Breast epithelium (tissue), 4 donors: ENCODE measurements around the gene BLNK. TPM values are rescaled to one million over a fixed set of nuclear protein-coding genes. Genes with fewer than 3 reads are reported as not detected.

Experiments used
- DNase-seq, 2 donors: peaks; one replicate each; pipeline ENCODE4 v3.0.0-alpha.2; 2019; ENCODE audit warnings: low spot score in 2 of 2
- H3K27ac ChIP-seq, 2 donors: fragments of 200-600 bp; sonication (generic) in 1 of 2; one replicate each; pipeline ENCODE4 v1.5.1; 2016 to 2019; ENCODE audit warnings: mild to moderate bottlenecking in 1 of 2
- H3K27me3 ChIP-seq, 2 donors: fragments of 200-600 bp; sonication (generic) in 1 of 2; one replicate each; pipeline versions ENCODE4 v1.5.1 to v1.6.0; 2017 to 2019; ENCODE audit warnings: control low read depth in 1 of 2, mild to moderate bottlenecking in 1 of 2
- H3K36me3 ChIP-seq: fragments of 200-600 bp; one replicate; pipeline ENCODE4 v1.5.1; 2019
- H3K4me1 ChIP-seq, 2 donors: fragments of 200-600 bp; sonication (generic); one replicate each; pipeline ENCODE4 v1.5.1; 2016 to 2019; ENCODE audit warnings: control low read depth in 1 of 2
- H3K4me3 ChIP-seq, 3 donors: fragments of 200-600 bp; sonication (generic); 1 replicate in 2 of 3; 2 replicates in 1 of 3; pipeline ENCODE4 v1.5.1; 2016 to 2019; ENCODE audit warnings: mild to moderate bottlenecking in 3 of 3, moderate library complexity in 2 of 3
- H3K9me3 ChIP-seq, 2 donors: fragments of 200-600 bp; sonication (generic) in 1 of 2; one replicate each; pipeline ENCODE4 v1.5.1; 2016 to 2019; ENCODE audit warnings: control low read depth in 1 of 2
- POLR2A ChIP-seq: fragments of 450-650 bp; IDR thresholded peaks from one replicate; pipeline ENCODE4 v1.6.1; 2016; ENCODE audit warnings: antibody characterized with exemption, mild to moderate bottlenecking, moderate library complexity
- POLR2AphosphoS5 ChIP-seq, 3 donors: sonication (generic); formaldehyde crosslinking; IDR thresholded peaks; one replicate each; pipeline ENCODE4 v1.6.1; 2017; ENCODE audit warnings: antibody characterized with exemption in 3 of 3
- intact Hi-C: fragments of 100-400 bp; cut with DNase I; formaldehyde crosslinking; loops from one replicate; pipeline ENCODE4 v1.15.1; 2023; ENCODE audit warnings: low total_unique reads
- total RNA-seq, 3 donors: library from RNA; depleted of rRNA; stranded (reverse); fragments of >200 nt; gene quantifications; one replicate each; pipeline ENCODE4 v1.1.0, GENCODE V29; 2016
- TF ChIP-seq, protein P1 (sequence below), 3 donors: fragments of 450-650 bp; IDR thresholded peaks; one replicate each; pipeline ENCODE4 v1.5.1; 2016 to 2017; ENCODE audit warnings: antibody characterized with exemption in 3 of 3, mild to moderate bottlenecking in 3 of 3, moderate library complexity in 3 of 3

Gene BLNK
- total RNA-seq, 3 donors from 2014 or later, result 2.9 to 16.0 (median 13.4) TPM

DNA sequence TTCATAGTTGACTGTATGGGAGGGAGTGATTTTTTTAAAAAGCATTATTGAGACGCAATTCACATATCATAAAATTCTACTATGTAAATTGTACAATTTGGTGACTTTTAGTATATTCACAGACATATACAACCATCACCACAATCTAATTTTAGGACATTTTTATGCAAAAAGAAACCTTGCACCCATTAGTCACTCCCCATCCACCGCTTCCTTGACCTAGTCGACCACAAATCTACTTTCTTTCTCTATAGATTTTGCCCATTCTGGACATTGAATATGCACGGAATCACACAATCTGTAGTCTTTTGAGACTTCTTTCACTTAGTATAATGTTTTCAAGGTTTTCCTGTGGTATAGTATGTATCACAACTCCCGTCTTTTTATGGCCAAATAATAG lies 54.6 kb downstream of the BLNK start:
- no peaks in the 10 kb centered on the region for H3K4me1 ChIP-seq
- no peaks in the 10 kb centered on the region for H3K36me3 ChIP-seq
- intact Hi-C loops, result no loop called here
- DNase-seq, result no peak
- H3K27me3 ChIP-seq, result no peaks in the 10 kb centered on the region
- no peak overlapping the region for H3K27ac ChIP-seq
- no peak overlapping the region for H3K4me3 ChIP-seq
- no peaks in the 10 kb centered on the region for H3K9me3 ChIP-seq
- TF ChIP-seq POLR2A (no peak), POLR2AphosphoS5 (IDR thresholded peaks at IDR 0.05) (no peak)
- TF ChIP-seq, protein P1, sequence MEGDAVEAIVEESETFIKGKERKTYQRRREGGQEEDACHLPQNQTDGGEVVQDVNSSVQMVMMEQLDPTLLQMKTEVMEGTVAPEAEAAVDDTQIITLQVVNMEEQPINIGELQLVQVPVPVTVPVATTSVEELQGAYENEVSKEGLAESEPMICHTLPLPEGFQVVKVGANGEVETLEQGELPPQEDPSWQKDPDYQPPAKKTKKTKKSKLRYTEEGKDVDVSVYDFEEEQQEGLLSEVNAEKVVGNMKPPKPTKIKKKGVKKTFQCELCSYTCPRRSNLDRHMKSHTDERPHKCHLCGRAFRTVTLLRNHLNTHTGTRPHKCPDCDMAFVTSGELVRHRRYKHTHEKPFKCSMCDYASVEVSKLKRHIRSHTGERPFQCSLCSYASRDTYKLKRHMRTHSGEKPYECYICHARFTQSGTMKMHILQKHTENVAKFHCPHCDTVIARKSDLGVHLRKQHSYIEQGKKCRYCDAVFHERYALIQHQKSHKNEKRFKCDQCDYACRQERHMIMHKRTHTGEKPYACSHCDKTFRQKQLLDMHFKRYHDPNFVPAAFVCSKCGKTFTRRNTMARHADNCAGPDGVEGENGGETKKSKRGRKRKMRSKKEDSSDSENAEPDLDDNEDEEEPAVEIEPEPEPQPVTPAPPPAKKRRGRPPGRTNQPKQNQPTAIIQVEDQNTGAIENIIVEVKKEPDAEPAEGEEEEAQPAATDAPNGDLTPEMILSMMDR (IDR thresholded peaks at IDR 0.05), result no peak

DNA sequence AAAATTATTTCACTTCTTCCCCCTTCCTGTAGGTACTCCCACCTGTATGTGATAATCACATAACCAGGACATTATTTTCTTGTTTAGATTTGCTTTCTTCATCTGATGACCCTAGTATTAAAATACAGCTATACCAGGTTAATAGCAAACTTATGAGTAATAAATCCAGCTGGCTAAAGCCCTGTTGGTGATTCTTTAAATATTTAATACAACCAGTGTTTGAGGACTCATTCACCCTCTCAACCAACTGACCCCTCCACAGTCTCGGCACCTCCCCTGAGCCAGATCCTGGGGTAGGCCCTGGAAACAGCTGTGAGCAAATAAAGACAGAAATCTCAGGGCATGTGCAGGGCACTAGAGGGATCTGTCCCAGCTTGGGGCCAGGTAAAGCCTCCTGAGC lies 58.5 kb downstream of the BLNK start:
- no peak overlapping the region for H3K27ac ChIP-seq
- intact Hi-C loops, result no loop called here
- no peaks in the 10 kb centered on the region for H3K36me3 ChIP-seq
- DNase-seq, result no peak
- no peak overlapping the region for H3K4me3 ChIP-seq
- H3K27me3 ChIP-seq, result no peaks in the 10 kb centered on the region
- TF ChIP-seq, protein P1 (IDR thresholded peaks at IDR 0.05), result no peak
- TF ChIP-seq POLR2A, result no peak
- no peak for TF ChIP-seq POLR2AphosphoS5 (IDR thresholded peaks at IDR 0.05)
- no peaks in the 10 kb centered on the region for H3K9me3 ChIP-seq
- H3K4me1 ChIP-seq, result no peaks in the 10 kb centered on the region

DNA sequence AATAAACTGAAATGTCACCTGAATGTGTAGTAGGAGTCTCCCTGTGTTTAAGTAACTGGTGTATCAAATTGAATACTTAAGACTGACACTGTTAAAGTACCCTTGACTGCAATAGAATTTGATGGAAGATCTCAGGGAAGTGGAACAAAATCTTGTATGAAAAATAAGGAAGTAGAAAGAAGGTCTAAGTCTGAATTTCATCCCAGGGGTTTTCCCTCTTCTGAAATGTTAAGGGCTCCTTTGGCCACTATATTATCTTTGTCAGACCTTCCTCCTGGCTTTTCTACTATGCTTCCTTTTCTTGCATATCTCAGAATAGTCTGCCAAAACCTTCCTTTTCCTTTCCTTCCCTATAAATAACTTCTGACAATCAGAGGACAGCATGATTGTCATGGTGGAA lies 59.6 kb downstream of the BLNK start:
- DNase-seq, result no peak

DNA sequence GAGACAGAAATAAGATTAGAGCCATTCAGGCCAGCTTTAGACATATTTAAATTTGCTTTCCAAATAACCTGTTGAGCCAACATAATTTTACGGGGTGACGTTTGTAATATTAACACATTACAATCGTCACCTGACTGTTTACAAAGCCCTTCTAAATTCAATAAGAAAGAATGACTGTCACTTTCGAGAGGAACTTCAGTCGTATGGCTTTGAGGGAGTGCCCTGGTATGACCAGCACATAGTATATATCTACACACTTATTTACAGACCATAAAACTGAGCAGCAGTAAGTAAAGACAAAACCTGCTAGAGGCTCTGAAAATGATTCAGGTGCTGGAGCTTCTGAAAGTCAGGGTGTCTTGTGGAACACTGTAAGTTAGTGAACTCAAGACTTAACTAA lies 62.4 kb downstream of the BLNK start:
- DNase-seq, result no peak
- TF ChIP-seq POLR2AphosphoS5 (IDR thresholded peaks at IDR 0.05) (no peak), POLR2A (no peak)
- TF ChIP-seq, protein P1 (IDR thresholded peaks at IDR 0.05), result no peak
- intact Hi-C loops, result no loop called here
- H3K9me3 ChIP-seq, result no peaks in the 10 kb centered on the region
- H3K4me1 ChIP-seq, result no peaks in the 10 kb centered on the region
- H3K4me3 ChIP-seq, result no peak overlapping the region
- no peaks in the 10 kb centered on the region for H3K36me3 ChIP-seq
- H3K27ac ChIP-seq, result no peak overlapping the region
- no peaks in the 10 kb centered on the region for H3K27me3 ChIP-seq

More for the DNA sequence above, 59.6 kb downstream of the BLNK start:
- Histone ChIP-seq H3K4me3 (no peak overlapping the region), H3K9me3 (no peaks in the 10 kb centered on the region), H3K36me3 (no peaks in the 10 kb centered on the region), H3K4me1 (no peaks in the 10 kb centered on the region), H3K27ac (no peak overlapping the region), H3K27me3 (no peaks in the 10 kb centered on the region)
- TF ChIP-seq, protein P1 (IDR thresholded peaks at IDR 0.05), result no peak
- TF ChIP-seq POLR2AphosphoS5 (IDR thresholded peaks at IDR 0.05), result no peak
- no peak for TF ChIP-seq POLR2A
- intact Hi-C loops, result no loop called here

DNA sequence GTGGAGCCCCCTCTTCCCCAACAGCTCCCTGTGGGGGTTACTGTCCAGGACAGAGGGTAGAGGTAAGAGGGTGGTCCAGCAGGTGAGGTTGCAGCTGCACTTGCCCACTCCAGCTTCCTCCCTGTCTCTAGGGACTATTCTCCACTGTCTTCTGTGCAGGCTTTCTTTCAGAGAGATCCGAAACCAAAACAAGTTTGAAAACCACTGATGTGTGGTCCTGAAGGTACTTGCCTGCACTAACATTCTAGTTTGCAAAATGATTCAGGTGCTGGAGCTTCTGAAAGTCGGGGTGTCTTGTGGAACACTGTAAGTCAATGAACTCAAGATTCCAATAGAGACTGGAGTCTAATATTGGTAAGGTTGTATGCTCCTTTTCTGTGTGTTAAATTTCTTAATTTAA lies 63.1 kb downstream of the BLNK start:
- intact Hi-C loops, result no loop called here
- H3K36me3 ChIP-seq, result peaks cover 3% of the 10 kb centered on the region
- no peak for DNase-seq
- H3K9me3 ChIP-seq, result no peaks in the 10 kb centered on the region
- no peaks in the 10 kb centered on the region for H3K4me1 ChIP-seq
- no peaks in the 10 kb centered on the region for H3K27me3 ChIP-seq
- H3K27ac ChIP-seq, result no peak overlapping the region
- no peak overlapping the region for H3K4me3 ChIP-seq
- no peak for TF ChIP-seq POLR2AphosphoS5 (IDR thresholded peaks at IDR 0.05)
- TF ChIP-seq, protein P1 (IDR thresholded peaks at IDR 0.05), result no peak
